H9 (cell line): Measurements from ENCODE around the gene PRR5L. TPM values are rescaled to one million over a fixed set of nuclear protein-coding genes. Genes with fewer than 3 reads are reported as not detected.

Source experiments
- DNase-seq: peaks from one replicate; pipeline ENCODE4 v3.0.0-alpha.2; 2017
- H2AFZ ChIP-seq: one replicate; pipeline ENCODE4 v1.6.1; 2013; ENCODE audit warnings: mild to moderate bottlenecking, low read length, control low read depth, moderate library complexity
- H2AK5ac ChIP-seq: 2 replicates; pipeline ENCODE4 v1.6.1; 2013; ENCODE audit warnings: low read length, control low read depth, mixed read lengths; ENCODE audit not compliant: insufficient read length
- H2BK120ac ChIP-seq: one replicate; pipeline ENCODE4 v1.6.1; 2013; ENCODE audit warnings: low read depth, mild to moderate bottlenecking, low read length, control low read depth, inconsistent platforms; ENCODE audit not compliant: poor library complexity, severe bottlenecking
- H2BK12ac ChIP-seq: 2 replicates; pipeline ENCODE4 v1.6.1; 2013; ENCODE audit warnings: low read length, control low read depth, mixed read lengths, low read depth; ENCODE audit not compliant: insufficient read length
- H2BK15ac ChIP-seq: 2 replicates; pipeline ENCODE4 v1.6.1; 2013; ENCODE audit warnings: low read depth, low read length, control low read depth
- H2BK20ac ChIP-seq: one replicate; pipeline ENCODE4 v1.6.1; 2013; ENCODE audit warnings: low read depth, mild to moderate bottlenecking, low read length, control low read depth, inconsistent platforms; ENCODE audit not compliant: poor library complexity, severe bottlenecking
- H2BK5ac ChIP-seq: 2 replicates; pipeline ENCODE4 v1.6.1; 2013; ENCODE audit warnings: low read length, control low read depth, mixed read lengths; ENCODE audit not compliant: insufficient read length
- H3K14ac ChIP-seq: 2 replicates; pipeline ENCODE4 v1.6.1; 2013; ENCODE audit warnings: low read length, control low read depth; ENCODE audit not compliant: insufficient read depth
- H3K18ac ChIP-seq: 2 replicates; pipeline ENCODE4 v1.6.1; 2013; ENCODE audit warnings: low read depth, mild to moderate bottlenecking, mixed read lengths, low read length, control low read depth; ENCODE audit not compliant: insufficient read length
- H3K23ac ChIP-seq: 2 replicates; pipeline ENCODE4 v1.6.1; 2013; ENCODE audit warnings: low read length, control low read depth, mixed read lengths, low read depth; ENCODE audit not compliant: insufficient read length
- H3K23me2 ChIP-seq: 2 replicates; pipeline ENCODE4 v1.6.1; 2013; ENCODE audit warnings: low read depth, mild to moderate bottlenecking, mixed read lengths, low read length, control low read depth; ENCODE audit not compliant: insufficient read length, poor library complexity, severe bottlenecking
- H3K27ac ChIP-seq: 2 replicates; pipeline ENCODE4 v1.5.1; 2013; ENCODE audit warnings: low read length, control low read depth, mixed read lengths, low read depth; ENCODE audit not compliant: insufficient read length
- H3K27me3 ChIP-seq: 2 replicates; pipeline ENCODE4 v1.6.1; 2013; ENCODE audit warnings: low read length, control low read depth, inconsistent platforms; ENCODE audit not compliant: insufficient read depth
- H3K4ac ChIP-seq: 2 replicates; pipeline ENCODE4 v1.6.1; 2013; ENCODE audit warnings: low read depth, mild to moderate bottlenecking, control low read depth, inconsistent platforms, low read length, moderate library complexity
- H3K4me1 ChIP-seq: 2 replicates; pipeline ENCODE4 v1.6.1; 2013; ENCODE audit warnings: low read length, control low read depth, inconsistent platforms; ENCODE audit not compliant: insufficient read depth
- H3K4me2 ChIP-seq: 2 replicates; pipeline ENCODE4 v1.6.1; 2013; ENCODE audit warnings: low read length, control low read depth, mixed read lengths; ENCODE audit not compliant: insufficient read length, insufficient read depth
- H3K56ac ChIP-seq: 2 replicates; pipeline ENCODE4 v1.6.1; 2013; ENCODE audit warnings: low read depth, mild to moderate bottlenecking, mixed read lengths, low read length, control low read depth; ENCODE audit not compliant: insufficient read length
- H3K79me1 ChIP-seq: 2 replicates; pipeline ENCODE4 v1.6.1; 2013; ENCODE audit warnings: low read depth, mild to moderate bottlenecking, moderate library complexity, low read length, control low read depth, inconsistent platforms; ENCODE audit not compliant: insufficient read depth, poor library complexity, severe bottlenecking
- H3K79me2 ChIP-seq: 2 replicates; pipeline ENCODE4 v1.6.1; 2013; ENCODE audit warnings: low read length, control low read depth, inconsistent platforms; ENCODE audit not compliant: insufficient read depth
- H3K9ac ChIP-seq: 2 replicates; pipeline ENCODE4 v1.6.1; 2013; ENCODE audit warnings: low read length, control low read depth, mixed read lengths; ENCODE audit not compliant: insufficient read length; ENCODE audit errors: extremely low read depth
- H3K9me3 ChIP-seq: one replicate; pipeline ENCODE4 v1.6.1; 2013; ENCODE audit warnings: low read depth, low read length, inconsistent platforms; ENCODE audit not compliant: control insufficient read depth
- H3T11ph ChIP-seq: one replicate; pipeline ENCODE4 v1.6.1; 2013; ENCODE audit warnings: mild to moderate bottlenecking, low read length, control low read depth, inconsistent platforms
- H4K20me1 ChIP-seq: one replicate; pipeline ENCODE4 v1.6.1; 2013; ENCODE audit not compliant: control insufficient read depth, insufficient read length, insufficient read depth
- H4K5ac ChIP-seq: 2 replicates; pipeline ENCODE4 v1.6.1; 2013; ENCODE audit warnings: low read depth, mild to moderate bottlenecking, mixed read lengths, low read length, control low read depth; ENCODE audit not compliant: insufficient read length
- H4K8ac ChIP-seq: replicated peaks from 2 replicates; pipeline ENCODE4 v1.6.1; 2013; ENCODE audit warnings: low read length, control low read depth, mixed read lengths, low read depth; ENCODE audit not compliant: insufficient read length
- H4K91ac ChIP-seq: 2 replicates; pipeline ENCODE4 v1.6.1; 2013; ENCODE audit warnings: low read depth, mild to moderate bottlenecking, moderate library complexity, mixed read lengths, low read length, control low read depth; ENCODE audit not compliant: insufficient read length
- H3K27ac Mint-ChIP-seq, 3 experiments: 2 replicates in 2 of 3; 3 replicates in 1 of 3; pipeline ENCODE4 v1.8.0; 2020 to 2021; ENCODE audit warnings: mixed read lengths in 3 of 3, mild to moderate bottlenecking in 1 of 3, moderate library complexity in 1 of 3
- H3K27me3 Mint-ChIP-seq: 2 replicates; pipeline ENCODE4 v1.8.0; 2021; ENCODE audit warnings: low read depth, mild to moderate bottlenecking, moderate library complexity, mixed read lengths
- H3K36me3 Mint-ChIP-seq, 3 experiments: 2 replicates in 2 of 3; 3 replicates in 1 of 3; pipeline ENCODE4 v1.8.0; 2020 to 2021; ENCODE audit warnings: low read depth in 3 of 3, mixed read lengths in 3 of 3; ENCODE audit not compliant: insufficient read depth in 1 of 3
- H3K4me1 Mint-ChIP-seq, 2 experiments: 2 replicates each; pipeline ENCODE4 v1.8.0; 2020; ENCODE audit warnings: mixed read lengths in 2 of 2
- H3K4me3 Mint-ChIP-seq, 2 experiments: 2 replicates in 1 of 2; 3 replicates in 1 of 2; pipeline ENCODE4 v1.8.0; 2020 to 2021; ENCODE audit warnings: mild to moderate bottlenecking in 2 of 2, mixed read lengths in 2 of 2, moderate library complexity in 1 of 2
- H3K9me3 Mint-ChIP-seq, 2 experiments: 2 replicates in 1 of 2; 3 replicates in 1 of 2; pipeline ENCODE4 v1.8.0; 2020; ENCODE audit warnings: mild to moderate bottlenecking in 2 of 2, mixed read lengths in 2 of 2, moderate library complexity in 1 of 2
- CTCF ChIP-seq: fragments of 200-600 bp; sonication (generic); conservative IDR thresholded peaks from 3 replicates; pipeline ENCODE4 v1.8.0; 2021; ENCODE audit warnings: antibody characterized with exemption, mild to moderate bottlenecking
- WGBS: extraction: QIAGEN DNeasy Blood & Tissue Kit; methylation state at CpG from one replicate; pipeline ENCODE4 v1.1.7; 2013; ENCODE audit warnings: missing lambda C conversion rate, low lambda C conversion rate, mixed read lengths; ENCODE audit not compliant: insufficient read length; ENCODE audit errors: extremely low coverage; 5-methylcytosine and 5-hydroxymethylcytosine counted together
- total RNA-seq: library from RNA; stranded (reverse); gene quantifications from 2 replicates; pipeline ENCODE4 v1.2.1, GENCODE V29; 2021

PRR5L gene
- total RNA-seq, 1 experiment from 2014 or later = 5.6 TPM

- Histone ChIP-seq H3K9me3 (no peaks in the 10 kb centered on the region), H3K79me2 (no peaks in the 10 kb centered on the region), H3K79me1 (no peaks in the 10 kb centered on the region), H2BK5ac (no peak overlapping the region), H4K8ac (no peak overlapping the region), H2BK20ac (no peak overlapping the region), H3K56ac (no peak overlapping the region), H2BK120ac (no peak overlapping the region), H3K27ac (no peak overlapping the region), H2BK12ac (no peak overlapping the region), H3K4me1 (no peaks in the 10 kb centered on the region), H4K91ac (no peak overlapping the region), H3K23me2 (peaks cover 18% of the 10 kb centered on the region), H2AFZ (no peak overlapping the region), H3K27me3 (peaks cover 4% of the 10 kb centered on the region; the same call in 1 of the 2 replicates), H2AK5ac (no peak overlapping the region), H3K4me2 (no peak overlapping the region), H3K14ac (no peak overlapping the region), H3K9ac (no peak overlapping the region), H3K23ac (no peak overlapping the region), H4K20me1 (no peaks in the 10 kb centered on the region), H3K4ac (no peak overlapping the region), H3T11ph (no peak overlapping the region), H2BK15ac (no peak overlapping the region), H4K5ac (no peak overlapping the region), H3K18ac (no peak overlapping the region)
- Mint-ChIP-seq H3K27ac (no peak overlapping the region), H3K9me3 (no peaks in the 10 kb centered on the region), H3K4me3 (no peak overlapping the region), H3K36me3 (peaks cover 0 to 3% (median 0%) of the 10 kb centered on the region in 3 experiments; a peak in 2 of 7 replicates), H3K27me3 (peaks cover 36% of the 10 kb centered on the region), H3K4me1 (peaks cover 11 to 12% of the 10 kb centered on the region in 2 experiments)
- WGBS = no CpG with 5 or more reads among the region's 9 CpGs
- no peak for TF ChIP-seq CTCF
- DNase-seq = no peak
Measured at GRCh38 chr11:36380296-36381014, 84.4 kb downstream of the PRR5L start.
